HL-60 (cell line): ENCODE results near the gene EIF4G2.

ENCODE experiments used
- GABPA ChIP-seq: IDR thresholded peaks from 2 replicates; pipeline ENCODE4 v1.6.1; 2012; ENCODE audit warnings: low read depth
- POLR2AphosphoS5 ChIP-seq: IDR thresholded peaks from 2 replicates; pipeline ENCODE4 v1.6.1; 2012; ENCODE audit warnings: low read depth
- REST ChIP-seq: IDR thresholded peaks from 2 replicates; pipeline ENCODE4 v1.6.1; 2012; ENCODE audit warnings: low read depth; ENCODE audit not compliant: insufficient replicate concordance
- SPI1 ChIP-seq: IDR thresholded peaks from 2 replicates; pipeline ENCODE4 v1.6.1; 2012; ENCODE audit warnings: low read depth, mild to moderate bottlenecking, borderline replicate concordance
- TF ChIP-seq, protein P1 (sequence below): IDR thresholded peaks from one replicate; pipeline ENCODE4 v1.5.1; 2011; ENCODE audit warnings: low read length, control low read depth, inconsistent platforms; ENCODE audit not compliant: insufficient read depth

GRCh38 chr11:10800292-10800691 is 8.4 kb downstream of the EIF4G2 start:
- TF ChIP-seq, protein P1, sequence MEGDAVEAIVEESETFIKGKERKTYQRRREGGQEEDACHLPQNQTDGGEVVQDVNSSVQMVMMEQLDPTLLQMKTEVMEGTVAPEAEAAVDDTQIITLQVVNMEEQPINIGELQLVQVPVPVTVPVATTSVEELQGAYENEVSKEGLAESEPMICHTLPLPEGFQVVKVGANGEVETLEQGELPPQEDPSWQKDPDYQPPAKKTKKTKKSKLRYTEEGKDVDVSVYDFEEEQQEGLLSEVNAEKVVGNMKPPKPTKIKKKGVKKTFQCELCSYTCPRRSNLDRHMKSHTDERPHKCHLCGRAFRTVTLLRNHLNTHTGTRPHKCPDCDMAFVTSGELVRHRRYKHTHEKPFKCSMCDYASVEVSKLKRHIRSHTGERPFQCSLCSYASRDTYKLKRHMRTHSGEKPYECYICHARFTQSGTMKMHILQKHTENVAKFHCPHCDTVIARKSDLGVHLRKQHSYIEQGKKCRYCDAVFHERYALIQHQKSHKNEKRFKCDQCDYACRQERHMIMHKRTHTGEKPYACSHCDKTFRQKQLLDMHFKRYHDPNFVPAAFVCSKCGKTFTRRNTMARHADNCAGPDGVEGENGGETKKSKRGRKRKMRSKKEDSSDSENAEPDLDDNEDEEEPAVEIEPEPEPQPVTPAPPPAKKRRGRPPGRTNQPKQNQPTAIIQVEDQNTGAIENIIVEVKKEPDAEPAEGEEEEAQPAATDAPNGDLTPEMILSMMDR = no peak
- TF ChIP-seq REST (no peak), POLR2AphosphoS5 (no peak), GABPA (no peak), SPI1 (no peak)
